Neural progenitor cell (in vitro differentiated cells): ENCODE results near the gene AP3S2.
A peak's percentile ranks its signal among the peaks of the same experiment; 100 is the strongest.

ENCODE experiments used
- EZH2 ChIP-seq: fragments of 200-600 bp; sonication (generic); IDR thresholded peaks from 2 replicates; pipeline ENCODE4 v1.6.1; 2017; ENCODE audit warnings: antibody characterized with exemption, mild to moderate bottlenecking, moderate library complexity
- TF ChIP-seq, protein P1 (sequence below): fragments of 200-600 bp; sonication (generic); IDR thresholded peaks from 2 replicates; pipeline ENCODE4 v1.5.1; 2017; ENCODE audit warnings: antibody characterized with exemption, mild to moderate bottlenecking

DNA sequence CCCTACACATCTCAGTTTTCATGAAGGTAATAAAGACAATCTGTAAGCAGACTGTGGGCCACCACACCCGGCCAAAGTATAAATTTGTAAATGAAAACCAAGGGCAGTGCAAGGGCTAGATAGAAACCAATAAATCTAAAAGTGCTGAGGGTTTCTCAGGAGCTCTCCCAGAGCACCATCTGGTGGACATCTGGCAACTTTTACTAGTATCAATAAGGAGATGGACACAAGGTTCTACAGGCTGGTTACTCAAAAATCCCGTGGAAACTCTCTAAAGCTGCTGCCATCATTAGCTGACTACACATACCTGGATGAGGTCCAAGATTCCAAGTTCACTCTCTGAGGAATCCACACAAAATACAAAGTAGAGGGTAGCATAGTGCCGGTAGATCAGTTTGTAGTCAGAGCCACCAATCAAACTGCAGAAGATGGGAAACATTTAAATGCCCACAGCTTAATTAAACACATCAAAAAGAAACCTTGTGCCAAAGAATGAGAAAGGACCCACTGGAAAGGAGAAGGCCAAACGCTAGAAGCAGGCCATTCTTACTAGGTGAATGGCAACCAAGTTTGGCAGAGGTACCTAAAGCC, 5.5 kb downstream of the AP3S2 start:
- TF ChIP-seq, protein P1, sequence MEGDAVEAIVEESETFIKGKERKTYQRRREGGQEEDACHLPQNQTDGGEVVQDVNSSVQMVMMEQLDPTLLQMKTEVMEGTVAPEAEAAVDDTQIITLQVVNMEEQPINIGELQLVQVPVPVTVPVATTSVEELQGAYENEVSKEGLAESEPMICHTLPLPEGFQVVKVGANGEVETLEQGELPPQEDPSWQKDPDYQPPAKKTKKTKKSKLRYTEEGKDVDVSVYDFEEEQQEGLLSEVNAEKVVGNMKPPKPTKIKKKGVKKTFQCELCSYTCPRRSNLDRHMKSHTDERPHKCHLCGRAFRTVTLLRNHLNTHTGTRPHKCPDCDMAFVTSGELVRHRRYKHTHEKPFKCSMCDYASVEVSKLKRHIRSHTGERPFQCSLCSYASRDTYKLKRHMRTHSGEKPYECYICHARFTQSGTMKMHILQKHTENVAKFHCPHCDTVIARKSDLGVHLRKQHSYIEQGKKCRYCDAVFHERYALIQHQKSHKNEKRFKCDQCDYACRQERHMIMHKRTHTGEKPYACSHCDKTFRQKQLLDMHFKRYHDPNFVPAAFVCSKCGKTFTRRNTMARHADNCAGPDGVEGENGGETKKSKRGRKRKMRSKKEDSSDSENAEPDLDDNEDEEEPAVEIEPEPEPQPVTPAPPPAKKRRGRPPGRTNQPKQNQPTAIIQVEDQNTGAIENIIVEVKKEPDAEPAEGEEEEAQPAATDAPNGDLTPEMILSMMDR: peak; percentile 55
- no peak for TF ChIP-seq EZH2
